Loucy (cell line): ENCODE measurements around the gene PDZRN3.

Experiments
- H2AFZ ChIP-seq: fragments of 200-600 bp; sonication (generic); 2 replicates; pipeline ENCODE4 v1.6.0; 2016; ENCODE audit warnings: antibody characterized with exemption, mild to moderate bottlenecking, low read length, moderate library complexity
- H3F3A ChIP-seq: fragments of 200-600 bp; 2 replicates; pipeline ENCODE4 v1.6.0; 2016; ENCODE audit warnings: antibody characterized with exemption, low read depth, mild to moderate bottlenecking
- H3K27me3 ChIP-seq: fragments of 200-600 bp; sonication (generic); 2 replicates; pipeline ENCODE4 v1.6.1; 2014; ENCODE audit warnings: low read length, mild to moderate bottlenecking; ENCODE audit not compliant: insufficient read depth, poor library complexity, severe bottlenecking
- H3K36me3 ChIP-seq: fragments of 200-600 bp; sonication (generic); 2 replicates; pipeline ENCODE4 v1.6.1; 2016; ENCODE audit warnings: low read length; ENCODE audit not compliant: insufficient read depth
- H3K4me1 ChIP-seq: fragments of 200-600 bp; sonication (generic); 2 replicates; pipeline ENCODE4 v1.5.1; 2014; ENCODE audit warnings: low read length, mild to moderate bottlenecking; ENCODE audit not compliant: insufficient read depth, poor library complexity, severe bottlenecking
- H3K4me2 ChIP-seq: fragments of 200-600 bp; sonication (generic); 2 replicates; pipeline ENCODE4 v1.6.0; 2014; ENCODE audit warnings: antibody characterized with exemption, low read length, low read depth, mild to moderate bottlenecking; ENCODE audit not compliant: poor library complexity, severe bottlenecking
- H3K4me3 ChIP-seq: fragments of 200-600 bp; sonication (generic); 2 replicates; pipeline ENCODE4 v1.5.1; 2014; ENCODE audit warnings: low read length, mild to moderate bottlenecking, mixed read lengths; ENCODE audit not compliant: poor library complexity, severe bottlenecking
- H3K79me2 ChIP-seq: fragments of 200-600 bp; sonication (generic); 2 replicates; pipeline ENCODE4 v1.6.1; 2014; ENCODE audit warnings: low read length; ENCODE audit not compliant: insufficient read depth
- H3K9ac ChIP-seq: fragments of 200-600 bp; sonication (generic); 2 replicates; pipeline ENCODE4 v1.6.0; 2014; ENCODE audit warnings: mild to moderate bottlenecking, low read depth, low read length, moderate library complexity; ENCODE audit not compliant: poor library complexity, severe bottlenecking
- H3K9me2 ChIP-seq: fragments of 200-600 bp; sonication (generic); replicated peaks from 2 replicates; pipeline ENCODE4 v1.6.1; 2016; ENCODE audit warnings: low read depth, low read length, mixed read lengths
- H3K9me3 ChIP-seq: fragments of 200-600 bp; sonication (generic); 2 replicates; pipeline ENCODE4 v1.6.1; 2014; ENCODE audit warnings: mild to moderate bottlenecking, antibody characterized with exemption, low read length, low read depth; ENCODE audit not compliant: insufficient read depth
- H4K20me1 ChIP-seq: fragments of 200-600 bp; sonication (generic); 2 replicates; pipeline ENCODE4 v1.6.0; 2014; ENCODE audit warnings: antibody characterized with exemption, low read length, mild to moderate bottlenecking; ENCODE audit not compliant: insufficient read depth, poor library complexity, severe bottlenecking
- CTCF ChIP-seq: fragments of 200-600 bp; sonication (generic); conservative IDR thresholded peaks from 2 replicates; pipeline ENCODE4 v1.5.1; 2014; ENCODE audit warnings: mild to moderate bottlenecking, antibody characterized with exemption, low read length
- EZH2phosphoT487 ChIP-seq: fragments of 200-600 bp; IDR thresholded peaks from 2 replicates; pipeline ENCODE4 v1.6.1; 2018; ENCODE audit warnings: antibody characterized with exemption, mild to moderate bottlenecking, moderate library complexity, borderline replicate concordance

Gene PDZRN3

GRCh38 chr3:73540969-73541740 lies 83.6 kb downstream of the PDZRN3 start:
- H3K9me3 ChIP-seq: no peaks in the 10 kb centered on the region
- no peak overlapping the region for H2AFZ ChIP-seq
- no peaks in the 10 kb centered on the region for H3K79me2 ChIP-seq
- no peak overlapping the region for H3K9ac ChIP-seq
- H4K20me1 ChIP-seq: no peaks in the 10 kb centered on the region
- H3K4me1 ChIP-seq: no peaks in the 10 kb centered on the region
- no peak overlapping the region for H3K4me2 ChIP-seq
- H3K27me3 ChIP-seq: no peaks in the 10 kb centered on the region
- TF ChIP-seq EZH2phosphoT487 (no peak), CTCF (no peak)
- H3F3A ChIP-seq: no peaks in the 10 kb centered on the region
- no peaks in the 10 kb centered on the region for H3K36me3 ChIP-seq
- no peak overlapping the region for H3K4me3 ChIP-seq
- no peaks in the 10 kb centered on the region for H3K9me2 ChIP-seq

- Histone ChIP-seq H3K9me2 (no peaks in the 10 kb centered on the region), H3F3A (no peaks in the 10 kb centered on the region), H4K20me1 (no peaks in the 10 kb centered on the region), H3K36me3 (no peaks in the 10 kb centered on the region), H3K9me3 (no peaks in the 10 kb centered on the region), H2AFZ (no peak overlapping the region), H3K27me3 (no peaks in the 10 kb centered on the region), H3K9ac (no peak overlapping the region), H3K79me2 (no peaks in the 10 kb centered on the region), H3K4me2 (no peak overlapping the region), H3K4me1 (no peaks in the 10 kb centered on the region), H3K4me3 (no peak overlapping the region)
- TF ChIP-seq CTCF (no peak), EZH2phosphoT487 (no peak)
Observed at GRCh38 chr3:73538486-73538885, 86.3 kb downstream of the PDZRN3 start.

- no peak overlapping the region for H3K4me3 ChIP-seq
- no peaks in the 10 kb centered on the region for H4K20me1 ChIP-seq
- H3K9me3 ChIP-seq: no peaks in the 10 kb centered on the region
- no peaks in the 10 kb centered on the region for H3K79me2 ChIP-seq
- no peaks in the 10 kb centered on the region for H3K27me3 ChIP-seq
- no peaks in the 10 kb centered on the region for H3K9me2 ChIP-seq
- H3K36me3 ChIP-seq: no peaks in the 10 kb centered on the region
- no peaks in the 10 kb centered on the region for H3F3A ChIP-seq
- no peak overlapping the region for H3K4me2 ChIP-seq
- no peak overlapping the region for H2AFZ ChIP-seq
- H3K4me1 ChIP-seq: no peaks in the 10 kb centered on the region
- H3K9ac ChIP-seq: no peak overlapping the region
- no peak for TF ChIP-seq EZH2phosphoT487
- no peak for TF ChIP-seq CTCF
Observed at GRCh38 chr3:73536952-73537351, 87.8 kb downstream of the PDZRN3 start.
